ENCODE data around the gene AHRR.

AHRR gene

DNA sequence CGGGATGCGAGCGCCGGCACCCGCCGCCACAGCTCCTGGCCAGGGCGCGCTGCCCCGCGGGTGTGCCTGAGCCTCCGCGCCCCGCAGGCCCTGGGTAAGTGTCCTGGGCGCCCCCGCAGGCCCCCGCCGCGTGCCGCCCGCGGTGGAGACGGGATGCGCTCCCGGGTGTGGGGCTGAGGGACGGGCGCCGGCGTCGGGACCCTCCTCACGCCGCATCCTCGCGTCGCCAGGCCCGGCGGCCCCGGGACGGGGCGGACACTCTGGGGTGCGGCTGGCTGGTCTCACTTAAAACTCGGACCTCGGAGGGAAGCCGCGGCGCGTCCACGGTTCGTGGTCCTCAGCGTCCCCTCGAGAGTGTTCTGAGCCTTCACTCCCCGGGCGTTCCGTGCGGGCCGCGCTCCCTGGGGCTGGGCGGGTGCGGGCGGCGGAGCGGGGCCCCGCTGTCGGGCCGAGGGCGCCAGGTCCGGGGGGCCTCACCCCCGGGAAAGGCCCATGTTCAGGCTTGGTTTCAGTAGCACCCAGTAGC lies 275 bp downstream of the AHRR start:
- no peak for DNase-seq

DNA sequence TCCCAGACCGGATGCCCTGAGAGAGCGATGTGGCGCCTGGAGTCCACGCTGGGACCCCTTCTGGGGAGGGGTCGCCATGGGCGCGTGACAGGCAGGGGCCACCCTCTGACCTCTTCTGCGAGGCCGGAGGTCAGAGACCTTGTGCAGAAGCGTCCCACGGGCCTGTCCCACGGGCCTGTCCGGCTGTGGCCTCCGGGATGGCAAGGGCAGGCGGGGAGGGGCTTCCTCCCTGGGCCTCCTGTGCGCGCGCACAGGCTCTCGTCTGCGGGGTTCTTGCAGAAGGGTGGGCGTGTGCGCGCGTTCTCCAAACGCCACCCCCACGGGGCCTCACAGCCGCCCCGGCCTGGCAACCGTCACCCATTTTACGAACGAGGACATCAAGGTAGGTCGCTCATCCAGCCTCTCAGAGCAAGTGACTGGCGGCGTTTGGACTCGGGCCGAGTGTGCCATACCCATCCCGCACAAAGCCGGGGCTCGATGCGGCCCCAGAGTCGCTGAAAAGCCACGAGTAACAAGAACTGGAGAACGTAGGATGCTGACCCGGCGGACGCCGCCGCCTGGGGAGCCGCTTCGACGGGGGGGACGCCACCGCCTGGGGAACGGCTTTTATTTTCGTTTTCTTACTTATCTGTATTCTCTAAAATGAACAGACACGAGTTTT lies 897 bp downstream of the AHRR start:
- peak; percentile 73 for DNase-seq

DNA sequence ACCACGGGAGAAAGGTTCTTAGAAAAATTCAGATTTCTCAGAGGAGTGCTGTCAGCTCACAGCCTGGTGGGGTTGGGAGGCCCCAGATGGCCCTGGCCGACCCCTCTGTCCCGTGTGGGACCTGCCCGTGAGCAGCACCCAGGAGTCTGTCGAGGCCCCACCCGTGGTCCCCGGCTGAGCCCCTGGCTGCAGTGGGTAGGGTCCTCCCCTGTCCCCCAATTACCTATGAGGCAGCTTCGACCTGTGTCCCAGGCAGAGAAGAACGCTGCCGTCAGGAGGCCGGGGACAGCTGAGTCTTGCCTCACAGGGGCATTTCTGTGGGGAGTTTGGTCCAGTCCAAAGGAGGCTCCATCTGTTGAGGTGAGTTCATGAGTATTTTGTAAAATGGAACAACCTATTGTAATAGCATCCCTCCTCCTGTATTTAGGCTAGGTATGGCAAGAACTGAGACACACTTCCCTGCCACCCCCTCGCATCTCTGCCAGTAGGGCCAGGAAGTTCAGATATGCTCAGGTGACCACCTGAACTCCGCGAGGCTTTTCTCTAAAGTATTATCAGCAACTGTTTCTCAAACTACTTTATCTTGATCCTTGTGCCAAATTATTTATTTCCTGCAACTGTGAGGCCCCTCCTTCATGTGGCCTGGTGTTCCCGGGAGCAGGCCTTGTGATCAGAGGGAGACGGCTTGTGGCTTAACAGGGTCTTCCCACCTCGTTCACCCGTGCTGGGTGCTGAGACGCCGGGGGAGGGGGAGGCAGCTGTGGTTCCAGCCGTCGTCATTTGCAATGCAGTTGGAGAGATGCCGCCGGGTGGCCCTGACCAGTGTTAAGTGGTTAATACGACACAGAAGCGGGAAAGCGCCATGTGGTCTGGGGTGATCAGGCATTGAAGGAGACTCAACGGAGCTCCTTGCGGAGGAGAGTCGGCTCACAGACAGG lies 1.7 kb downstream of the AHRR start:
- peak; percentile 68 for DNase-seq

DNA sequence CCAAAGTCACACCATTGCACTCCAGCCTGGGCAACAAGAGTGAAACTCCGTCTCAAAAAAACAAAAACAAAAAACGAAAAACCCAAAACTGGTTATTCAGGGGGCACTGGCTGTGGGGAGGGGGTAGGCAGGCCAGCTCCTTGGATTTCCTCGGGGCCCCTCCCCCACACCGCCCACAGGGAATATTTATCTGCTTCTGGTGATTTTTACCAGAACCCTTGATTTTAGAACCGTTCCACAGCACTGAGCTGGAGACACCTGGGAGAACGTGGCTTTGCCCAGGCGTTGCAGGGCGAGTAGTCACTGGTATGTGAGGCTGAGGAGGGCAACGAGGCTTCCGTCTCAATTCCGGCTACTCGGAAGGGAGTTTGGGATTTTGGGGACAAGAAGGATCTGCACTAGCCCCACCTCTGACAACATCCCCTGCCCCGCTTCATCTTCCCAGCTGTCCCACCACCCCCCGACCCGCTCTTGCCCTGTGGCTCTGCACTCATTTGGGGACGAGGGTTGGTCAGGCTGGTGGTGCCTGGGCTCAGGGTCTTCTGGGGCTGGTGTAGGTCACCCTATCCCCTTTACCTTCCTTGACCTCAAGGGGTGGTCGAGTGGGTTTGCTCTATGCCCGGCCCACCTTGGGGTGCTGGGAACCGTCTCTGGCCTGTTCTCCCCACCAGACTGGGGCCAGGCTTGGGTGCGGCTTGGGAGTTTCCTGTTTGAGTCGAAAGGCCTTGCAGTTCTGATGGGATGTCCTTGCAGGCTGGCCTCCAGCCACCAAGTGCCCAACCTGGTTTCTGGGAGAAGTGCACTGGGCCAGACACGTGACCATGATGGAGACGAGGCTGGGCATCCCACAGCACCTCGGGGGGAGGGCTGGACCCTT lies 3.5 kb downstream of the AHRR start:
- DNase-seq: peak; percentile 56

DNA sequence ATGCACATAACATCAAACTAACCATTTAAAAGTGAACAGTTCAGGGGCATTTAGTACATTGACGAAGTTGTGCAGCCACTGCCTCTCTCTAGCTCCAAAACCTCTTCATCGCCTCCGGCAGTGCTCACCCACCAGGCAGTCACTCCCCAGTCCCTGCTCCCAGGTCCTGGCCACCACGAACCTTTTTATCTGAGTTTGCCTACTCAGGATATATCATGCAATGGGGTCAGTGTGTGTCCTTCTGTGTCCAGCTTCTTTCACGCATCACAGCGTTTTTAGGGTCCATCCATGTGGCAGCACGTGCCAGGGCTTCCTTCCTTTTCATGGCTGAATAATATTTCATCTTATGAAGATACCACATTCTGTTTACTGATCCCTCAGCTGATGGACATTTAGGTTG lies 4.6 kb downstream of the AHRR start:
- no peak for DNase-seq

DNA sequence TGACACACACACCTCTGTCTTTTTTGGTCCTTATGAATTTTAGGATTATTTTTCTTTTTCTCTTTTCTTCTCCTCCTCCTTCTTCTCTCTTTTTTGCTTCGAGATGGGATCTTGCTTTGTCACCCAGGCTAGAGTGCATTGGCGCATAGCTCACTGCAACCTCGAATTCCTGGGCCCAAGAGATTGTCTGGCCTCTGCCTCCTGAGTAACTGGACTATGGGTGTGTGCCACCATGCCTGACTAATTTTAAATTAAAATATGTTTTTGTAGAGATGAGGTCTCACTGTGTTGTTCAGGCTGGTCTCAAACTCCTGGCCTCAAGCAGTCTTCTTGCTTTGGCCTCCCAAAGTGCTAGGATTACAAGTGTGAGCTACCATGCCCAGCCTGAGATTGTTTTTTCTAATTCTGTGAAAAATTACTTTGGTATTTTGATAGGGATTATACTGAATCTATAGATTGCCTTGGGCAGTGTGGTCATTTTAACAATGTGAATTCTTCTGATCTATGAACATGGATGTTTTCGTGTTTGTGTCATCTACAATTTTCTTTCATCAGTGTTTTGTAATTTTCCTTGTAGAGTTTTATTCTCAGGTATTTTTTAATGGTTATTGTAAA lies 7.7 kb downstream of the AHRR start:
- DNase-seq: no peak

DNA sequence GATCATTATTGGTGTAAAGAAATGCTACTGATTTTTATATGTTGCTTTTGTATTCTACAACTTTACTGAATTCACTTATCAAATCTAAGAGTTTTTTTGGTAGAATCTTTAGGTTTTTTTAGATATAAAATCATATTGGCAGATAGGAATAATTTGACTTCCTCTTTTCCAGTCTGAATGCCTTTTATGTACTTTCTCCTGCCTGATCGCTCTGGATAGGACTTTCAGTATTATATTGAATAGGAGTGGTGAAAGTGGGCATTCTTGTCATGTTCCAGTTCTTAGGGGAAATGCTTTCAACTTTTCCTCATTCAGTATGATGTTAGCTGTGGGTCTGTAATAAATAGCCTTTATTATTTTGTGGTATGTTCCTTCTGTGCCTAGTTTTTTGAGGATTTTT lies 8.3 kb downstream of the AHRR start:
- no peak for DNase-seq

DNA sequence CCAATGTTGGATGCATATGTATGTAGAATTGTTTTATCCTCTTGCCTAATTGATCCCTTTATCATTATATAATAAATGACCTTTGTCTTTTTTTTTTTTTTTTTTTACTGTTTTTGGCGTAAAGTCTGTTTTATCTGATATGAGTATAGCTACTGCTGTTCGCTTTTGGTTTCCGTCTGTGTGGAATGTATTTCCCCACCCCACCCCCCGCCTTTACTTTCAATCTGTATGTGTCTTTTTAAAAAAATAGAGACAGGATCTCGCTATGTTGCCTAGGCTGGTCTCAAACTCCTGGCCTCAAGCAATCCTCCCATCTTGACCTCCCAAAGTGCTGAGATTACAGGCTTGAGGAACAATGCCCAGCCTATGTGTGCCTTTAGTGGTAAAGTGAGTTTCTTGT lies 11.3 kb downstream of the AHRR start:
- peak; percentile 59 for DNase-seq

DNA sequence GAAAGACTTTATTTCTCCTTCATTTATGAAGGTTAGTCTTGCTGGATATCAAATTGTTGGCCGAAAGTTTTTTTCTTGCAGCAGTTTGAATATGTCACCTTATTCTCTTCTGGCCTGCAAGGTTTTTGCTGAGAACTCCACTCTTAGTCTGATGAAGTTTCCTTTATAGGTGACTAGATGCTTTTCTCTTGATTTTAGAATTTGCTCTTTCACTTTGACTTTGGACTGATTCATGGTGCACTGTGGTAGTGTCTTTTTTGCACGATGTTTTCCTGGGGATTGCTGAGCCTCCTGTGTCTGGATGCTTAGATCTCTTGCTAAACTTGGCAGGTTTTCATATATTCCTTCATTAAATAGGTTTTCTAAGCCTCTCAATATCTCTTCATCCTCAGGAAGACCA lies 12.4 kb downstream of the AHRR start:
- no peak for DNase-seq

DNA sequence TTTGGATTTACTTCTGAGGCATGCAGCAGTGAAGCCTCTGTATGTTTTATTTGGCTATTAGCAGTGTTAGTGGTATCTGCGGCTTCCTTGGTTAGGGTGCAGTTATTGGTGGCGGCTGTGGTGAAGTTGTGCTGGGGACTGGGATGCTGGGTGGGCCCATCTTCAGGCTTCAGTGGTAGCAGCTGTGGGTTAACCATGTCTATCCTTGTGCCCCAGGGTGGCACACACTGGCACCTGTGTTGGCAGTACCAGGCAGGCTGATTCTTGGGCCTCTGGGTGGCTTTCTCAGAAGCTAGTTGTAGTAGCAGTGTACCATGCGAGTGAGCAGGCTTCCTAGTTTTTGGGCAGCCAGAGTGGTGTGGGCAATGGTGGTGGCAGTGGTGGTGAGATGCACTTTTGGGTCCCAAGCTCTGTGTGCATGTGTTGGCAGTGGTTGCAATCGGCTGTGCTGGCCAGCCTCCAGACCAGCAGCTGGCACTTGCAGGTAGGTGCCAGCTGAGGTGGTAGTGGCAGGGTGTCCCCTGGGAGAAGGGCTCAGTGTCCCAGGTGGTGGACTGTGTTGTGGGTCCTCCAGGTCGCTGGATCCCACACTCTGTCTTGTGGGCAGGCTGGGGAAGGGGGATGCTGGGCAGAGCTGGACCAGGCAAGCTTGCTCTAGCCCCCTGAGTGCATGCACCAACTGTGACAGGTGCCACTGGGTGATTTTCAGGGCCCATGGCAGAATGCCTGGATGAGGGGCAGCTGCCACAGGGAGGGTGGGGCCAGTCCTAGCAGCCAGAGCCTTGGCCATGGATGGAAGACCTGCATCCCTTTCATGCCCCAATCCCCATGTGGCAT lies 13.6 kb downstream of the AHRR start:
- DNase-seq: peak; percentile 54

DNA sequence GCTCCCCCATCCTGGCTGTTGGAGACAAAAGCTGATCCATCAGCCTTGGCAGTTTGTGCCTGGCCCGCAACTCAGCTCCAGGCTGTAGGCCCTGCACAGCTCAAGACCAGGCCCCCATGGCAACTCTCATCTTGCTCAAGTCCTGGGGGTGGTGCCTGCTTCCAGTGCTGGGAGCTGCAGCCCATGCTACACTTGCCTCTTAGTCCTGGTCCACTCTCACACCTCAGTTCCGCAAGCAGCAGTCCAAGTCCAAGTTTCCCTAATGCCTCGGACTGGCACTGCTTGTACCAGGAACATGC lies 14.2 kb downstream of the AHRR start:
- no peak for DNase-seq

DNA sequence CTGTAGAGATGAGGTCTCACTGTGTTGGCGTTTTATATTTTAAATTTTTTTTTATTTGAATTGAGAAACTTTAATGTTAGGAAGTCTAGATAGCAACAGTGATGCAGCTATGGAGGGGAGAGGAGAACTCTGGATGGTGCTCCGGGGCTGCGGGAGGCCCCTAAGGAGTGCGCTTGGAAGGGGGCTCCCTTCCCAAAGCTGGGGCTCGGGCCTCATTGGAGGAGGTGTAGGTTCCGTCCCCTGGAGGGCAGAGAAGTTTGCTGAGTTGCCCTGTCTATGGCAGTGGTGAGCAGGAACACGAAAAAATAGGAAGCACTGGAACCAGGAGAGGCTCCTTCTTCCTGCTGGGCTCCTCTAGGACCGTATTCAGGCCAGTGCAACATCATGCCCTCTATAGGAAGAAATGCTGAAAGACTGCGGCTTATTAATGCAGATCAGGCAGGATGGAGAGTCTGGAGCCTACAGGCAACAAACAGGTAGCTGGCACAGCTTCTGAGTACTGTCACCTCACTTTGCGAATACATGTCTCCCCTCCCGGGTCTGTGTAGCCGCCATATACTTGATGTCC lies 16.1 kb downstream of the AHRR start:
- peak; percentile 49 for DNase-seq

DNA sequence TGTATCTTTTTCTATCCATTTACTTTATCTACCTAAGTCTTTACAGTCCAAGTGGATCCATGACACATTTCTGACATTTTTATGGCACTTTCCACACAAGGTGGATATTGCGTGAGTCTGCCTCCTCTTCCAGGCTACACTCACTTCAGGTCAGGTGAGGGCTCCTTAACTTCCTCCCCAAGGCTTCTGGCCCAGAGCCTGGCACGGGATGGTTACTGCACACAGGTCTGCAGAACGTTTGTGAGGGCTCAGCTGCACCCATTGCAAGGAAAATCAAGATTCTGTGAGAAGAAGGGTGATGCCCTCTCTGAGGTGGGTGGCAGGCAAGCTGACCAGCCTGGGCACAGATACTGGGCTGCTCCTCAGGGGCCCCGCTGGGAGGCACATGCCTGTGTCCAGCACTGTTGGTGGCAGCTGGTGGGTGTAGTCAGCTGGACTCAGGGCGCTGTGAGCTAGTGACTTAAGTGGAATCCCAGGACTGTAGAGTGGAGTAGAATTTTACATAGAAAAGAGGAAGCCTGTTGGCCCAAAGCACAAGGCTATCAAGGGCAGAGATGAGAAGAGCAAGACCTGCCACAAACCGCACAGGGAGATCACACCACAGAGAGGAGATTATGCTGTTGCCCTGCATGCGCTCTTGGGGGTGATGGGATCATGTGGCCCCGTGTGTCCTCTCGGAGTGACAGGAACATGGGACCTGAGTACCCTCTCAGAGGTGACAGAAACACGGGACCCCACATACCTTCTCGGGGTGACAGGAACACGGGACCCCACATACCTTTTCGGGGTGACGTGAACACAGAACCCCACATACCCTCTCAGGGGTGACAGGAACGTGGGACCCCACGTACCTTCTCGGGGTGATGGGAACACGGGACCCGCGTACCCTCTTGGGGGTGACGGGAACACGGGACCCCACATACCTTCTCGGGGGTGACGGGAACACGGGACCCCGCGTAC lies 21.3 kb downstream of the AHRR start:
- peak; percentile 56 for DNase-seq

DNA sequence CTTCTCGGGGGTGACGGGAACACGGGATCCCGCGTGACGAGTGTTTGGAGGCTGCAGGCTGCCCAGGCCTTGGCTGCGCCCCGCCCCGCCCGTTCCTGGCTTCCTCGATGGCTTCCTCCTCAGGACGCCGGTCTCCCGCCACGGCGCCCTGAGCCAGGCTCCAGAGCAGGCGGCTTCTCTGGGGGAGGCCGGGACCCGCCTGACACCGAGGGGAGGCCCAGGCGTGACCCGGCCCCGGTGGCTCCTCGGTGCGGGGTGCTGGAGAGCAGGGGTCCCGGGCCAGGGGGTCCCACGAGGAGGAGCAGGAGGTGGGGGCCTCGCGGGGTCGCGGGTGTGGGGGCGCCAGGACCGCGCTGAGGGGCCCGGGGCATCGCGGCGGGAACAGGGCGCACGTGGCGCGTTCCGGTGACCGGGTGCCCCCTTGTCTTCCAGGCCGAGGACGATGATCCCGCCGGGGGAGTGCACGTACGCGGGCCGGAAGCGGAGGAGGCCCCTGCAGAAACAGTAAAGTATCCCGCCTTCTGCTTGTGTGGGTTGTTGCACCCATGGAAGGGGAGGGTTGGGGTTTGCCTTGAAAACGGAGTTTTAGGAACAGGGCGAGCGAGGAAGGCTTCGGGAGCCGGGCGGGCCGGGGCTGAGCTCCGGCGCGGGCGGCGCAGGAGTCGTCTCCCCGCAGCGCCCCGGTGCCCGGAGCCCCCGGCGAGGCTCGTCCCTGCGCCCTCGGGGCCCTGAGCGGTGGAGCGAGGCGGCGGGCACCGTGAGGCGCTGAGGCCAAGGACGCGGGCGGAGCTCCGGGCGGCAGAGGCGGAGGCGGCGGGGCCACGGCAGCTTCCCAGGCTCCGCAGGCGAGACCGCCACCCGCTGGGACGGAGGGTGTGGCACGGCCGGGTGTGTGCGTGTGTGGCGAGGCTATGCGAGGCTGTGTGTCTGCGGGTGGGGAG lies 22.2 kb downstream of the AHRR start:
- peak; percentile 77 for DNase-seq

DNA sequence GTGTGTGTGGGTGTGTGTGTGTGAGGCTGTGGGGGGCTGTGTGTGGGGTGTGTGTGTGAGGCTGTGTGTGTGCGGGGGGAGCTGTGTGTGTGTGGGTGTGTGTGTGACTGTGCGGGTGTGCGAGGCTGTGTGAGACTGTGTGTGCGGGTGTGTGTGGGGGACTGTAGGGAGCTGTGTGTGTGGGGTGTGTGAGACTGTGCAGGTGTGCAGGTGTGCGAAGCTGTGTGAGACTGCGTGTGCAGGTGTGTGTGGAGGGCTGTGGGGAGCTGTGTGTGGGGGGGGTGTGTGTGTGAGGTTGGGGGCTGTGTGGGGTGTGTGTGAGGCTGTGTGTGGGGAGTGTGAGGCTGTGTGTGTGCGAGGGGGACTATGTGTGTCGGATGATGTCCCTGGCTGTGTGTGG lies 23.2 kb downstream of the AHRR start:
- no peak for DNase-seq

DNA sequence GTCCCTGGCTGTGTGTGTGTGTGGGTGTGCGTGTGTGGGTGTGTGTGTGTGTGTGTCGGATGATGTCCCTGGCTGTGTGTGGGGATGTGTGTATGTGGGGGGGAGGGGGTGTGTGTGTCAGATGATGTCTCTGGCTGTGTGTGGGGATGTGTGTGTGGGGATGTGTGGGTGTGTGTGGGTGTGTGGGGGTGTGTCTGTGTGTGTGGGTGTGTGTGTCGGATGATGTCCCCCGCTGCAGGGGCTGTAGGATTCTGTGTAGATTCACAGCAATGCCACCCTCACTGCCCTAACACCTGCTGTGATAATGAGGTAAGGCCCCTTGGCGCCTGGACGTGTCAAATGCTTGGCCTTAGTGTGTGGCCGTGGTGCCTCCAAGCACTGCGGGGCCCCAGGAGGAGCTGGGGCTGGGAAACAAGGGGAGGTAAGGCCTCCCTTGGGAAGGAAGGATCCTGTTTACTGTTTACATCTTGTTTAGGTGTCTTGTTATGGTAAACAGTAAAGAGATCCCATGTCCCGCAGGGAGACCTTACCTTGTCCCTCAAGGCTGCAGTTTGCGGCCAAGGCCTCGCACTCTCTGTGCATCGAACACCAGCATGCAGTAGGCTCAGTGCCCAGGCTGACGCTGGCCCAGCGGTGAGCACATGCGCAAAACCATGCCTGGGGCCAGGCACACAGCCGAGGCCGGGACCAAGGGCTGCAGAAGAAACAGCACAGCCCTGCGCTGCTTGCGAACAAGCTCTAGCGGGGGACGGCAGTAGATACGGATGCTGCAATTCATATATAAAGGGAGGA lies 24.1 kb downstream of the AHRR start:
- DNase-seq: peak; percentile 59

DNA sequence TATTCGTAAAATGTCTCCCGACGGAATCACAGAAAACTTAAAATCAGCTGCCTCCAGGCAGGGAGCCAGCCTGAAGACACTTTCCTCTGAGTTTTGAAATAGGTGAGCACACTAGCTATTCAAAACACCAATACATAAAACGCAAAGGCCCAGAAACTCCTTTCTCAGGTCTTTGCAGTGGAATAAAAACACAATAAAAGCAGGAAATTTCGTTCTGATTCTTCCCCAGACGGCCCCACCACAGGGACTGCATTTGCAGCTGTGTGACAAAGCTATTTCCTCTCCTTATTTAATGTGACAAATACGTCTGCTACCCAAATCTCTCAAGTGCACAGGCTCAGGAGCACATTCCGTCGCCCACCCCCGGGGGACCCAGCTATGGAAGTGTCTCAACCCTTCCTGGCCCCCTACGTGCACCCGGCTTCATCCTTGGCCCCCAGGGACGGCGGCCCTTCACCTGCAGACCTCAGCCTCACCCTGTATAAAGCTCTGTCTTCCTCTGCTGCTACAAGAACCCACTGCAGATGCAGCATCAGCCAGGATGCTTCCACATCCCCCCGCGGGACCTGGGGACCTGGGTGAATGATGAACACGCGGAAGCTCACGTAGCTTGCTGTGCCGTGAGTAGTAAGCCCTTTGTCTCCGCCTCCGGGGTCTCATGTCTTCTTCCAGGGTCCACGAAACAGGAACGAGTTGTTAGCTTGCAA lies 24.9 kb downstream of the AHRR start:
- peak; percentile 61 for DNase-seq

Measured in activated CD8-positive, alpha-beta memory T cell treated with anti-CD3 and anti-CD28 coated beads for 24 hours (primary cell).